ENCODE results near the gene IFT27.
A peak's percentile ranks its signal among the peaks of the same experiment; 100 is the strongest.

IFT27 gene, protein sequence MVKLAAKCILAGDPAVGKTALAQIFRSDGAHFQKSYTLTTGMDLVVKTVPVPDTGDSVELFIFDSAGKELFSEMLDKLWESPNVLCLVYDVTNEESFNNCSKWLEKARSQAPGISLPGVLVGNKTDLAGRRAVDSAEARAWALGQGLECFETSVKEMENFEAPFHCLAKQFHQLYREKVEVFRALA

GRCh38 chr22:36775964-36776669 is at the start of gene IFT27:
Gene IFT27, minus strand, starts transcription at chr22:36776119. Its CDS starts 412 bp downstream, at chr22:36775707.
- peak; percentile 93 to 95 for DNase-seq (ENCODE audit: low read depth in 2 of 2)

- DNase-seq (ENCODE audit: low read depth in 2 of 2) = no peak
These were observed 48.7 kb upstream of the IFT27 start for GRCh38 chr22:36824655-36825054.

GRCh38 chr22:36823186-36823839 is 47.4 kb upstream of the IFT27 start:
- no peak for DNase-seq (ENCODE audit: low read depth in 2 of 2)

- DNase-seq (ENCODE audit: low read depth in 2 of 2) = no peak
These were observed 46.7 kb upstream of the IFT27 start for GRCh38 chr22:36822581-36822980.

GRCh38 chr22:36819112-36819511 is 43.2 kb upstream of the IFT27 start:
- DNase-seq (ENCODE audit: low read depth in 2 of 2) = no peak

DNA sequence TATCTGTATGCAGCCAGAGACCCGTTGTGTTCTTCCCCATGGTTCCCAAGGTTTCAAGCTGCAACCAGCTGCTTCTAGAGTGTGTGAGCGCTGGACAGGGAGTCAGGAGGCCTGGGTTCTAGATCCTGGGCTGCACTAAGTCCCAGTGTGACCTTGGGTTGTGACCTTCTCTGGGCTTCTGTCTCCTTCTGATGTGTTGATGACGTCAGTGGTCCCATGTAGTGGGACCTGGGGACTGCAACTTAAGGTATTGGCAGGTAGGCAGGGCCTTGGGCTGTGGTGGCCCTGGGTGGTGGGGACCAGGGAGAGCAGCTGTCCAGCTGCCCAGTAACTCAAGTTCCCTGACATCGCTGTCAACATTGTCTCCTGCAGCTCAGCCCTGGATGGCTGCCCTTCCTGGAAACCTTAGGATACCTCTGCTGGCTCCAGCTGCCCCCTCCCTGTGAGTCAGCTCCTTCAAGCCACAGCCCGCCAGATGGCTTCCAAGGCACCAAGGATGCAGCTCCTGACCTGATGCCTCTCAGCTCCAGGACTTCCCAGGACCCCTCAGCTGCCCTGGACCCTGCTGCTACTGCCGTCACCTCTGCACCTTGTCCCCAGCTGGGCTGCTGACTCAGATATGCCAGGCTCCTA is 42.2 kb upstream of the IFT27 start:
- no peak for DNase-seq (ENCODE audit: low read depth in 2 of 2)

DNA sequence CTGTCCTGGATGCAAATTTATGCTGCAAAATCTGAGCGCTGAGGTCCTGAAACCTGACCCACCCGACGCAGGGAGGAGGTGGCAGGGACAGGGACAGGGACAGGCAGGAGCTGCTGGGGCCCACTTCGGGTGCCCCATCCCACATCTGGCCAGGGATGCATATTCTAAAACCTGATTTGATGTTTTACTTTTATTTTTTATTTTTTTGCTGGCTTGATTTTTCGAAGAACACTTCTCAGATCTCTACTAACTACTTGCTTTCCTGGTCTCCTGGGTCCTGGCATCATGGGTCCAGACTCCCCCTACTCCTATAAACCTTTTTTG is 41.6 kb upstream of the IFT27 start:
- DNase-seq (ENCODE audit: low read depth in 2 of 2) = no peak

DNA sequence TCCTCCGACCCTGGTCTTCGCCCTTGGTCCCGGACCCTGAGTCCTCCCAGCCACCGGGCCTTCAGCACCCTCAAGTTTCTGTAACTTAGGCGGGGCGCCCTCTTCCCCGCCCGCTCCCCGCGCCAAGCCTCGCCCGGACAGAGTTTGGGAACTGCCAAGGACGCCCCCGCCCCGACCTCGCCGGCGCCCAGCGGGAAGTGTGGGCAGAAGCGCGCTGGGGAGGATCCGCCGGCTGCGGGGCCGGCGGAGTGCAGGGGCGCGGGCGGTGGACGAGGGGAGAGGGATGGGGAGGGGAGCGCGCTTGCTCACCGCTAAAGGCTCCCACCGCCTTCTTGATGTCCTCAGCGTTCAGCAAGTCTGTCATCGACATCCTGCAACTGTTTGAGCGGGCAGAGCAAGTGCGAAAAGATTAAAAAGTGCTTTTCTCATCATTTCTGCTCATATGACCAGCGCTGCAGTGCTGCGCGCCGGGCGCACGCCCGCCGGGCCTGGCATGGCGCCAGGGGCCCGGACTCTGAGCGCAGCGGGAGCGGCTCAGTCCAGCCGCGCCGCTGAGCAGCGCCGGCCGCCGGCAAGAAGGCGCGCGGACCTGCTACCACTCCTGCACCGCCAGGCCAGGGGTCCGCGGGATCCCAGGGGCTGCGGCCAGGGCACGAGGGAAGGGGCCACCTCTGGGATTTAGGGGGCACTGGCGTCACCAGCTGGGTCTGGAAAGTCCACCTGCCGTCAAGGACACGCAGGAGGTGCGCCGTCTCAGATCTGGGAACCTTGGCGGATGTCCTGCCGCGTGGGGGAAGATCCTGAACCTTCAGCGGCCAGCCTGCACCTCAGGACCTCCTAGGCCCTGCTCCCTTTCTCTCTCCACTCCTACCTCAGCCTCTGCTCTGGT is 41.0 kb upstream of the IFT27 start, which contains the start of gene PVALB:
TSS of gene PVALB (minus strand) at position 400 of the 889 bp plus-strand sequence. CDS start at position 370, 30 bp downstream.
- no peak for DNase-seq (ENCODE audit: low read depth in 2 of 2)

- no peak for DNase-seq (ENCODE audit: low read depth in 2 of 2)
These were observed 40.4 kb upstream of the IFT27 start for GRCh38 chr22:36816339-36816635.

DNA sequence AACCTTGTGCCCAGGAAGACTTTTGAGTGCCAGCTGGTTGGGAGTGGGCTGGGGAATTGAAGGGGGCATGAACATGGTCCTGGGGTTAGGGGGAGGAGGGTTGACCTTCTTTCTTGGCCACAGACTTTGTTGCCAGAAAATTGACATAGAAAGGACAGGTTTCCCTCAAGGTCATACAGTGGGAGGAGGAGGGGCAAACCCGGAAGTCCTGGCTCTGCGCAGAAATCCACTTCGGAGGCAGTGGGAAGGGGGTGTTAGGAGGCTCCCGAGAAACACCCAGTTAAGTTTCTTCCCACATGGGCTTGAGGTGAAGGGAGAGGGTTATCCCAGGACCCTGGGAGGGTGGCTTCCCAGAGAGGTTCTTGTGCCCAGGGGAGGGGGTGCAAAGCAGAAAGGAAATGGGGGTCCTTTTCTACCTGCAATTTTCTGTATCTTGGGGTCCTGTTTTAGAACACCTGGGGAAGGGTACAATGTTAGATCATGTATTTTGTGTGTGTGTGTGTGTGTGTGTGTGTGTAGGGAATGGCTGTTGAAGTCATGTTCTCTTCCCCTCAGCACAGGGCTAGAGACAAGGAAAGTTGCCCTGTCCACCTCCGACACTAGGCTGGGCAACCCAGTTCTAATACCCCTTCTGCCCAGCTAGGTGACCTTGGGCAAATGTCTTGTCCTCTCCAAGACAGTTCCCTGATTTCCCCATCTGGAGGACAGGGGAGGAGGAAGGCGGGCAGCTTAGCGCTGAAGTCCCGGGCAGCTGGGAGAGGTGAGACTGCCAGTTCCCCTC is 39.8 kb upstream of the IFT27 start:
- DNase-seq (ENCODE audit: low read depth in 2 of 2) = no peak

- DNase-seq (ENCODE audit: low read depth in 2 of 2) = no peak
These were observed 38.9 kb upstream of the IFT27 start for GRCh38 chr22:36814801-36815200.

GRCh38 chr22:36811094-36811800 is 35.3 kb upstream of the IFT27 start:
- no peak for DNase-seq (ENCODE audit: low read depth in 2 of 2)

DNA sequence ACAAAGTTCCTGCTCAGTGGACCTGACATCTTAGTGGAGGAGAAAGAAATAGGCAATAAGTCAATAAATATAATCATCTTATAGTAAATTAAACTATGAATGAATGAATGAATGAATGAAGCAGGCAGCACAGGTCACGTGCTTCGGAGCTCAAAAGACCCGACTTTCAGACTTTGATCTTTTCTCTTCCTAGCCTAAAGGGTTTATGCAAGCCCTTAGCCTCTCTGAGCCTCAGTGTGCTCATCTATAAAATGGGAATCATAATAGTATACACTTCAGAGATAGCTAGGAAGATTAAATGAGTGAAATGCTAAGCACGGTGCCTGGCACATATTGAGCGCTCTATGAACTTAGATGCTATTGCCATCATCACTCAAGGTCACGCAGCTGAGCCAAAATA is 33.4 kb upstream of the IFT27 start:
- DNase-seq (ENCODE audit: low read depth in 2 of 2) = no peak

- DNase-seq (ENCODE audit: low read depth in 2 of 2) = no peak
These were observed 32.9 kb upstream of the IFT27 start for GRCh38 chr22:36808721-36809344.

GRCh38 chr22:36807627-36808026 is 31.7 kb upstream of the IFT27 start:
- no peak for DNase-seq (ENCODE audit: low read depth in 2 of 2)

- DNase-seq (ENCODE audit: low read depth in 2 of 2) = no peak
These were observed 30.9 kb upstream of the IFT27 start for GRCh38 chr22:36806835-36807234.

DNA sequence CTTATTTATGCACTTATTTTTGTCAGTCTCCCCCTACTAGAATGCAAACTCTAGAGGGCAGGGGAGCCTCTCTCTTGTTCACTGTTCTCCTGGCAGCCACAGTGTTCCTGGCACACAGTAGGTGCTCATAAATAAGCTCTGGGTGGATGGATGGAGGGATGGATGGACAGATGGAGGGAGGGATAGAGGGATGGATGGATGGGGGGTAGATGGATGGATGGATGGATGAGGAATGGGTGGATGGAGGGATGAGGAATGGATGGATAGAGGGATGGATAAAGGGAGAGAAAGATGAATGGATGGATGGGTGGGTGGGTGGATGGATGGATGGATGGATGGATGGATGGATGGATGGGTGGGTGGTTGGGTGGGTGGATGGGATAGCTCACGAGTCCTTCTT is 27.4 kb upstream of the IFT27 start:
- DNase-seq (ENCODE audit: low read depth in 2 of 2) = no peak

DNA sequence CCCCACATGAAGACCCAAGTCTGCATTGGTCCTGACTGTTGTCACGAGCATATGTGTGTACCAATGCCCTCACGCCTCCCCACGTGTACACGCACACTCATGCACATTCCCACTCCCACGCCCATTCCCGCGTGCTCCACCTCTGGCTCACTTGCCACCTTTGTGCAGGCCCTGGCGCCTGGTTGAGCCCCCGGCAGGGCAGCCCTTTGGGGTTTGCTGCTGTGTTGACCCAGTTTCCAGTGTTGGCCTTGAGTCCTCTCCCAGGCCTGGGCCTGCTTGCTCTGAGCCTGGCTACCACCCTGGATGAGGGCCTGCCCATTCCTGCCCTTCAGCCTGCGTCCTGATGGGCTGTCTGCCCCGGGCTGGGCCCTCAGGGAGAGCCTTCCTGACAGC is 22.8 kb upstream of the IFT27 start:
- no peak for DNase-seq (ENCODE audit: low read depth in 2 of 2)

- DNase-seq (ENCODE audit: low read depth in 2 of 2) = no peak
These were observed 22.2 kb upstream of the IFT27 start for GRCh38 chr22:36797911-36798673.
